OCI-LY3 (cell line): ENCODE data around the gene NKAIN2.

Source experiments
- H2AFZ ChIP-seq: fragments of 200-600, 300-600 bp; shearing (Covaris generic); 2 replicates; pipeline ENCODE4 v1.6.0; 2014; ENCODE audit warnings: antibody characterized with exemption, low read depth, low read length
- H3K27ac ChIP-seq: fragments of 200-600, 300-600 bp; sonication (generic); 2 replicates; pipeline ENCODE4 v1.5.1; 2014; ENCODE audit warnings: mild to moderate bottlenecking, low read length, moderate library complexity, mixed read lengths
- H3K27me3 ChIP-seq: fragments of 200-600, 300-600 bp; sonication (generic); 2 replicates; pipeline ENCODE4 v1.6.1; 2014; ENCODE audit warnings: low read depth, low read length, mixed read lengths
- H3K36me3 ChIP-seq: fragments of 200-600, 300-600 bp; sonication (generic); replicated peaks from 2 replicates; pipeline ENCODE3; 2014; ENCODE audit warnings: low read depth, low read length, mixed read lengths
- H3K4me1 ChIP-seq: fragments of 300-600, 200-600 bp; sonication (generic); 2 replicates; pipeline ENCODE4 v1.6.1; 2014; ENCODE audit warnings: low read length, mixed read lengths
- H3K4me2 ChIP-seq: fragments of 200-600, 300-600 bp; sonication (generic); 2 replicates; pipeline ENCODE4 v1.6.1; 2014; ENCODE audit warnings: low read length, mixed read lengths
- H3K4me3 ChIP-seq: fragments of 300-600, 200-600 bp; sonication (generic); 2 replicates; pipeline ENCODE4 v1.5.1; 2014; ENCODE audit warnings: antibody characterized with exemption, mild to moderate bottlenecking, low read length, moderate library complexity
- H3K79me2 ChIP-seq: fragments of 300-600, 200-600 bp; shearing (Covaris generic); 2 replicates; pipeline ENCODE4 v1.6.1; 2014; ENCODE audit warnings: mild to moderate bottlenecking, low read length, mixed read lengths
- H3K9ac ChIP-seq: fragments of 300-600, 200-600 bp; shearing (Covaris generic); 2 replicates; pipeline ENCODE4 v1.6.0; 2014; ENCODE audit warnings: mild to moderate bottlenecking, low read length, moderate library complexity
- H3K9me3 ChIP-seq: fragments of 200-600, 300-600 bp; shearing (Covaris generic); 2 replicates; pipeline ENCODE4 v1.6.1; 2014; ENCODE audit warnings: low read length, mixed read lengths; ENCODE audit not compliant: insufficient read depth
- H4K20me1 ChIP-seq: fragments of 200-600, 300-600 bp; sonication (generic); 2 replicates; pipeline ENCODE4 v1.6.1; 2016; ENCODE audit warnings: low read length, mixed read lengths; ENCODE audit not compliant: insufficient read depth
- CTCF ChIP-seq: fragments of 200-600, 300-600 bp; sonication (generic); IDR thresholded peaks from 2 replicates; pipeline ENCODE4 v1.5.1; 2014; ENCODE audit warnings: antibody characterized with exemption, low read length, low read depth
- EZH2phosphoT487 ChIP-seq: fragments of 200-600 bp; shearing (Covaris generic); IDR thresholded peaks from 2 replicates; pipeline ENCODE4 v1.6.1; 2018; ENCODE audit warnings: antibody characterized with exemption, mixed run types, low read depth

The NKAIN2 gene

GRCh38 chr6:124223611-124224345 is 420.1 kb downstream of the NKAIN2 start:
- H3K9me3 ChIP-seq, result no peaks in the 10 kb centered on the region
- H3K4me3 ChIP-seq, result no peak overlapping the region
- H3K4me2 ChIP-seq, result no peak overlapping the region
- no peaks in the 10 kb centered on the region for H4K20me1 ChIP-seq
- TF ChIP-seq CTCF (no peak), EZH2phosphoT487 (no peak)
- H3K4me1 ChIP-seq, result no peaks in the 10 kb centered on the region
- H3K9ac ChIP-seq, result no peak overlapping the region
- H3K27me3 ChIP-seq, result no peaks in the 10 kb centered on the region
- no peak overlapping the region for H2AFZ ChIP-seq
- H3K79me2 ChIP-seq, result no peaks in the 10 kb centered on the region
- no peaks in the 10 kb centered on the region for H3K36me3 ChIP-seq
- H3K27ac ChIP-seq, result no peak overlapping the region

DNA sequence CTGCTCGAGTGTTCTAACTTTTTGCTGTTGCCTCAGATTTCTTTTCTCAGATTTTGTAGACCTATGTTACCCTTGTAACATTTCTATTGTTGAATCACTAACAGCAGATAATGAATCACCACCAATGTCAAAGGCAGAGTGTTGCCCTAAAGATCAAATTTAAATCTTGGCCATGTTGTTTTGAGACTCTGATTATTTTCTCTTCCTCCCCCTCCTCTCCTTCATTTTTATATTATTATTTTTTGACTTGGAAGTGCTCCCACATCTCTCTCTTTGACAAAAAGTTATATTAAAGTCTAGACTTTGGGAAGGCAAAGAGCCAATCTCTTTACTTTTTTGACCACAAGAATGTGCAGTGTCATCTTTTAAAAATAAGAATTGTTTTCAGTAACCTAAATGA is 422.7 kb downstream of the NKAIN2 start:
- H3K4me3 ChIP-seq, result no peak overlapping the region
- H3K9me3 ChIP-seq, result no peaks in the 10 kb centered on the region
- H3K36me3 ChIP-seq, result no peaks in the 10 kb centered on the region
- no peak overlapping the region for H3K4me2 ChIP-seq
- H2AFZ ChIP-seq, result no peak overlapping the region
- H4K20me1 ChIP-seq, result no peaks in the 10 kb centered on the region
- H3K4me1 ChIP-seq, result no peaks in the 10 kb centered on the region
- TF ChIP-seq EZH2phosphoT487 (no peak), CTCF (no peak)
- no peaks in the 10 kb centered on the region for H3K79me2 ChIP-seq
- H3K27ac ChIP-seq, result no peak overlapping the region
- H3K27me3 ChIP-seq, result no peaks in the 10 kb centered on the region
- no peak overlapping the region for H3K9ac ChIP-seq

GRCh38 chr6:124233221-124233620 is 429.6 kb downstream of the NKAIN2 start:
- Histone ChIP-seq H3K27me3 (no peaks in the 10 kb centered on the region), H3K4me1 (no peaks in the 10 kb centered on the region), H4K20me1 (no peaks in the 10 kb centered on the region), H2AFZ (no peak overlapping the region), H3K79me2 (no peaks in the 10 kb centered on the region), H3K36me3 (no peaks in the 10 kb centered on the region), H3K4me3 (no peak overlapping the region), H3K9me3 (no peaks in the 10 kb centered on the region), H3K9ac (no peak overlapping the region), H3K27ac (no peak overlapping the region), H3K4me2 (no peak overlapping the region)
- TF ChIP-seq EZH2phosphoT487, result no peak
- TF ChIP-seq CTCF, result no peak

DNA sequence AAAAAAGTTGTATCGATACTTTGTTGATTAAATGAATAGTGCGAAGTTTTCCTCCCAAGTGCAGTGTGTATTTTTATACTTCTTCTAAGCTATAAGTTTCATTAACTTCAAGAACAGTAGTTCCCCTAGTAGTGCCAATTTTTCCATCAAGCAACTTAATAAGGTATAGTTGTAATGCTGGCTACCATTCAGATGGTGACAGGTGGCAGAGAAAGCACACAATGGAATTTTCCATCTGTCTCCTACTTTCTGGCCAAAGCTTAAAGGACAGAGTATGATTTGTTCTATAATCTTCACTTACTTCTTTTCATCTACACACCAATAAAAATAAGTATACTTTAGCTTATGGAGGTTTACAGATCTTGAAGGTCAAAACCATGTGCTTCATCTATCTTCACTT is 431.1 kb downstream of the NKAIN2 start:
- Histone ChIP-seq H3K36me3 (no peaks in the 10 kb centered on the region), H3K9me3 (no peaks in the 10 kb centered on the region), H3K4me2 (no peak overlapping the region), H3K4me3 (no peak overlapping the region), H3K9ac (no peak overlapping the region), H3K79me2 (no peaks in the 10 kb centered on the region), H3K27ac (no peak overlapping the region), H3K4me1 (no peaks in the 10 kb centered on the region), H2AFZ (no peak overlapping the region), H4K20me1 (no peaks in the 10 kb centered on the region), H3K27me3 (no peaks in the 10 kb centered on the region)
- TF ChIP-seq CTCF (no peak), EZH2phosphoT487 (no peak)
